Measurements from ENCODE around the gene KLHL22. TPM values are rescaled to one million over a fixed set of nuclear protein-coding genes. Genes with fewer than 3 reads are reported as not detected.
"Not testable (repeated sequence)": the region's sequence is repeated elsewhere in the genome, so short reads cannot be mapped to it uniquely, and the experiment has no call there.

The KLHL22 gene
- total and polyA plus RNA-seq, 2 of the 4 experiments (the other 2 are of a cell fraction), result 27.1 to 30.1 TPM

- H2BK120ac ChIP-seq (ENCODE audit: low read depth, low read length); H3K4me1 ChIP-seq (ENCODE audit: control insufficient read depth, insufficient read depth, low read length); H2BK15ac ChIP-seq (ENCODE audit: low read depth, low read length); H2BK5ac ChIP-seq (ENCODE audit: low read depth, low read length, poor library complexity, severe bottlenecking); BruUV-seq (replicated peaks); H3K4me3 ChIP-seq (ENCODE audit: insufficient read depth, low read depth, low read length); H3K56ac ChIP-seq (ENCODE audit: extremely low read depth, insufficient read depth, low read length); POLR2A ChIA-PET (ENCODE audit: unreplicated experiment); H4K91ac ChIP-seq (ENCODE audit: insufficient read depth, low read depth, low read length); H4K8ac ChIP-seq (ENCODE audit: low read depth in 2 of 2, low read length in 2 of 2); H3K36me3 ChIP-seq (ENCODE audit: control insufficient read depth, insufficient read depth, low read length); H3K9ac ChIP-seq (ENCODE audit: low read depth, low read length); H3K4ac ChIP-seq (ENCODE audit: low read depth, low read length); in situ Hi-C loops (cut with MboI; ENCODE audit: low sequenced_read_pairs); H3K18ac ChIP-seq (ENCODE audit: low read depth, low read length); H2BK20ac ChIP-seq (ENCODE audit: low read depth, low read length); H2AK9ac ChIP-seq (replicated peaks; ENCODE audit: low read depth, low read length, poor library complexity); H4K5ac ChIP-seq (ENCODE audit: low read depth, low read length); dilution Hi-C loops (cut with HindIII; ENCODE audit: low sequenced_read_pairs, unreplicated experiment); H3K14ac ChIP-seq (replicated peaks; ENCODE audit: low read depth, low read length); H3K27me3 ChIP-seq (ENCODE audit: control insufficient read depth, insufficient read depth, low read length); ATAC-seq (ENCODE audit: low read depth); intact Hi-C loops (cut with micrococcal nuclease); H3K9me3 ChIP-seq (ENCODE audit: control insufficient read depth, insufficient read depth, low read length); H3K27ac ChIP-seq (ENCODE audit: insufficient read depth, low read length); H2AFZ ChIP-seq (replicated peaks; ENCODE audit: low read length, poor library complexity); CTCF ChIA-PET; H3K4me2 ChIP-seq (ENCODE audit: low read depth, low read length); DNase-seq; H2AK5ac ChIP-seq (ENCODE audit: low read depth, low read length); H3K23ac ChIP-seq (ENCODE audit: low read depth, low read length): not testable (repeated sequence)
- Histone ChIP-seq H3K79me1 (ENCODE audit: low read depth in 1 of 2, low read length in 2 of 2) (peaks cover 27 to 66% of the 10 kb centered on the region in 2 experiments), H4K20me1 (ENCODE audit: insufficient read depth, low read length) (peaks cover 10% of the 10 kb centered on the region), H3K9me1 (ENCODE audit: insufficient read depth, low read length) (peaks cover 14% of the 10 kb centered on the region)
- WGBS, 2 experiments (ENCODE audit: extremely low coverage in 2 of 2, insufficient read length in 1 of 2), result 94% methylated on average over 7 of the region's 7 CpGs; no CpG with 5 or more reads in 1 of the 2 experiments
Measured at GRCh38 chr22:20483143-20483506, 12.5 kb downstream of the KLHL22 start.

Data from IMR-90 (cell line).